ENCODE data around the gene GABRA5. TPM values are rescaled to one million over a fixed set of nuclear protein-coding genes. Genes with fewer than 3 reads are reported as not detected.

Gene GABRA5
- total RNA-seq, 1 donor from 2014 or later = not detected

DNA sequence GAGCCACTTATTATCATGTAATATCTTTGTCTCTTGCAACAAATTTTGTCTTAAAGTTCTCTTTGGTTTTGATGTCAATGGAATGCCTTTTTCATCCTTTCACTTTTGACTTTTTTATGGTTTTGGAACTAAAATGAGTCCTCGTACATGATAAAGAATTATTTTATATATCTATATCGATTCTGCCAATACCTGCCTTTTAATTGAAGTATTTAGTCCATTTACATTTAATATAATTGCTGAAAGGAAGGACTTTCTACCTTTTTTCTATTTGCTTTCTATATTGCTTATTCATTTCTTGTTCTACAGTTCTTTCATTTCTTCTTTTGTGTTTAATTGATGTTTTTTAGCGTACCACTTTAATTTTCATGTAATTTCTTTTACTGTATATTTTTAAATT is 32.8 kb downstream of the GABRA5 start:
- DNase-seq (ENCODE audit: low spot score) (no peak), ATAC-seq (no peak)
- intact Hi-C loops (cut with DNase I) = no loop called here

DNA sequence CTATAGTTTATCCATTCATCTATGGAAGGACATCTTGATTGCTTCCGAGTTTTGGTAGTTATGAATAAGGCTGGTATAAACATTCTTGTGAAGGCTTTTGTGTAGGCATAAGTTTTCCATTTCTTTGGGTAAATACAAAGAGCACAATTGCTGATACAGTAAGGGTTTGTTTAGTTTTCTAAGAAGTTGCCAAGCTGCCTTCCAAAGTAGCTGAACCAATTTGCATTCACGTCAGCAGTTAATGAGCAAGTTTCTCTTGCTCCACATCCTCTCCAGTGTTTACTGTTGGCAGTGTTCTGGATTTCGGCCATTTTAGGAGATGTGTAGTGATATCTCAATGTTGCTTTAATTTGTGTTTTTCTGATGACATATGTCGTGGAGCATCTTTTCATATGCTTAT is 34.2 kb downstream of the GABRA5 start:
- ATAC-seq (no peak), DNase-seq (ENCODE audit: low spot score) (no peak)
- intact Hi-C loops (cut with DNase I) = no loop called here

- no peak for ATAC-seq
Measured at GRCh38 chr15:26910715-26911114, 43.9 kb downstream of the GABRA5 start.

DNA sequence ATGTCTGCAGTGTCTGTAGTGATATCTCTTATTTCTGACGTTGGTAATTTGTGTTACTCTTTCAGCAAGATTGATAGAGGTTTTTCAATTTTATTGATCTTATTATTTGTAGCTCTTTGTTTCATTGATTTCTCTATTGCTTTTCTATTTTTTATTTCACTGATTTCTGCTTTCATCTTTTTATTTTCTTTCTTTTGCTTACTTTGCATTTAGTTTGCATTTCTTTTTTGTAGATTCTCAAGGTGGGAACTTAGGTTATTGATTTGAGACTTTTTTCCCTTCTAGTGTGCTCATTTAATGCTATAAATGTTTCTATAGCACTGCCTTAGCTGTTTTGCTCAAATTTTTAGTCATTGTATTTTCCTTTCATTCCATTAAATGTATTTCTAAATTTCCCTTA is 54.6 kb downstream of the GABRA5 start:
- intact Hi-C loops (cut with DNase I) = no loop called here
- ATAC-seq (no peak), DNase-seq (ENCODE audit: low spot score) (no peak)

More at GRCh38 chr15:26910715-26911114, 43.9 kb downstream of the GABRA5 start:
- no peak for DNase-seq (ENCODE audit: low spot score)
- intact Hi-C loops (cut with DNase I) = no loop called here

GRCh38 chr15:26926081-26926480 is 59.2 kb downstream of the GABRA5 start:
- intact Hi-C loops (cut with DNase I) = no loop called here

DNA sequence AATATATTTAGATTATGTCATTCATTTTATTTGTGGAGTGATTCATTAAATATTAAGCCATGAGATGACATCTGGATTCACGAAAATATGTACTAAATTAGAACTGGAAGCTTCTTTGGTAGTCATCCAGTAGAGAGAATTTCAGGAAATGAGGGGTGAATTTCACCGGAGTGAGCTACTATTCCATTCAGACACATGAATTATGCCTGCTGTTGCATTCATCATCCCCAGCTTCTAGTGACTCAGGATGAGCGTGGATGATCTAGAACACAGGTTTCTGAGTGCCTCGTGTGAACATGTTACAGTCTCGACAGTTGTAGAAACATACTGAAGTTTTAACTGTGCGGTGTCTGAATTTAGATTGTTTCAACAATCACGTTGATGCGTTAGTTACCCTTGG is 61.2 kb downstream of the GABRA5 start:
- intact Hi-C loops (cut with DNase I) = no loop called here
- DNase-seq (ENCODE audit: low spot score) (no peak), ATAC-seq (no peak)

More at GRCh38 chr15:26926081-26926480, 59.2 kb downstream of the GABRA5 start:
- no peak for DNase-seq (ENCODE audit: low spot score)
- no peak for ATAC-seq

GRCh38 chr15:26929588-26929987 is 62.7 kb downstream of the GABRA5 start:
- intact Hi-C loops (cut with DNase I) = no loop called here
- DNase-seq (ENCODE audit: low spot score) = no peak
- no peak for ATAC-seq

GRCh38 chr15:26934848-26935247 is 68.0 kb downstream of the GABRA5 start:
- DNase-seq (ENCODE audit: low spot score) (no peak), ATAC-seq (no peak)
- intact Hi-C loops (cut with DNase I) = no loop called here

- DNase-seq (ENCODE audit: low spot score) (no peak), ATAC-seq (no peak)
- intact Hi-C loops (cut with DNase I) = no loop called here
Measured at GRCh38 chr15:26935322-26935721, 68.5 kb downstream of the GABRA5 start.

GRCh38 chr15:26936502-26936901 is 69.6 kb downstream of the GABRA5 start:
- ATAC-seq = no peak
- intact Hi-C loops (cut with DNase I) = no loop called here
- DNase-seq (ENCODE audit: low spot score) = no peak

- no peak for DNase-seq (ENCODE audit: low spot score)
- peak; percentile 18 for ATAC-seq
- intact Hi-C loops (cut with DNase I) = no loop called here
Measured at GRCh38 chr15:26937134-26937533, 70.3 kb downstream of the GABRA5 start.

DNA sequence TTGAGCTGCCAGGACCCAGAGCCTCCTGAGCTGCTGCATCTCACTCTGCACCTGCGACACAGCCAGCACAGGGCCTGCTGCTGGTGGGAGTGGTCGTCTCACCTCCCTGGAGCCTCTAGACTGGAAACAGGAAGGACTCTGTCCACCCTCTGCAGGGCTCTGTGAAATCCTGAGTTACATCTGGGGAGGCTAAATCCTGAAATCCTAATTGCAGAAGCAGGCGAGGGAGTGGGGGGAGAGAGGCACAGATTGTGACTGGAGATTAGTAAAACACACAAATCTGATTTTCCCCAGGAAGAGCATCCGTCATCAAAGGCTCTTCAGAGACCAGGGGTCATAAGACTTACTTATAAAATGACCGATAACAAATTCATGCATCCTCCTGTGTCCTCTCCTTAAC is 72.5 kb downstream of the GABRA5 start:
- intact Hi-C loops (cut with DNase I) = no loop called here
- ATAC-seq (no peak), DNase-seq (ENCODE audit: low spot score) (no peak)

GRCh38 chr15:26941489-26941888 is 74.6 kb downstream of the GABRA5 start:
- DNase-seq (ENCODE audit: low spot score) (no peak), ATAC-seq (no peak)
- intact Hi-C loops (cut with DNase I) = no loop called here

- intact Hi-C loops (cut with DNase I) = no loop called here
Measured at GRCh38 chr15:26943866-26944265, 77.0 kb downstream of the GABRA5 start.

DNA sequence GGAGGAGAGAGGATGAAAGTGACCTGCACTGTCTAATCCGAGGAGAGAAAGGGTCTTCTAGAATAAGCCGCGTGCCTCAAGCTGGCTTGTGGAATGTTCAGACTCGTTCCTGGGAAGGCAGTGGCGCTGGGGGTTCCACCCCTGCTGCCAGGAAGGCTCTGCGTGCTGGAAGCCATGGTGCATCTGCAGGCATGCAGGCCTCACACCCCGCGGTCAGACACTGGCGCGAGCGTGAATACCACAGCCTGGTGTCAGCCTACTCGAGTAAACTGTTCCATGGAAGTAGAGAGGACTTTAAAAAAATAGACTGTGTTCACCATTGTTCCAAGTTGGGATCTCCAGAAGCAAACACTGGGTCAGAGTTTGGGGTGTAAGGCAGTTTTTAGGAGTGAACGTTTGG is 78.2 kb downstream of the GABRA5 start:
- DNase-seq (ENCODE audit: low spot score) (no peak), ATAC-seq (no peak)
- intact Hi-C loops (cut with DNase I) = no loop called here

More at GRCh38 chr15:26943866-26944265, 77.0 kb downstream of the GABRA5 start:
- peak; percentile 87 for ATAC-seq
- no peak for DNase-seq (ENCODE audit: low spot score)

- ATAC-seq = no peak
- intact Hi-C loops (cut with DNase I) = no loop called here
- no peak for DNase-seq (ENCODE audit: low spot score)
Measured at GRCh38 chr15:26950001-26950400, 83.1 kb downstream of the GABRA5 start.

GRCh38 chr15:26954403-26954802 is 87.5 kb downstream of the GABRA5 start:
- intact Hi-C loops (cut with DNase I) = no loop called here
- DNase-seq (ENCODE audit: low spot score) (no peak), ATAC-seq (no peak)

GRCh38 chr15:26967719-26968269 is 100.9 kb downstream of the GABRA5 start:
- ATAC-seq = no peak
- intact Hi-C loops (cut with DNase I) = no loop called here
- no peak for DNase-seq (ENCODE audit: low spot score)

- no peak for ATAC-seq
- no peak for DNase-seq (ENCODE audit: low spot score)
- intact Hi-C loops (cut with DNase I) = no loop called here
Measured at GRCh38 chr15:26968806-26969205, 101.9 kb downstream of the GABRA5 start.

- DNase-seq (ENCODE audit: low spot score) (no peak), ATAC-seq (no peak)
- intact Hi-C loops (cut with DNase I) = no loop called here
Measured at GRCh38 chr15:26970712-26971210, 103.9 kb downstream of the GABRA5 start, which contains the start of gene GABRG3. Gene GABRG3 (plus strand): TSS chr15:26971181.

- DNase-seq (ENCODE audit: low spot score) = no peak
- intact Hi-C loops (cut with DNase I) = no loop called here
- ATAC-seq = no peak
Measured at GRCh38 chr15:26971271-26972018, 104.6 kb downstream of the GABRA5 start.

All from sciatic nerve (tissue), 2 donors.